Cardiac muscle cell (in vitro differentiated cells and primary cell): ENCODE measurements around the gene GIPC1. TPM values are rescaled to one million over a fixed set of nuclear protein-coding genes. Genes with fewer than 3 reads are reported as not detected.
"Not testable (repeated sequence)": the region's sequence is repeated elsewhere in the genome, so short reads cannot be mapped to it uniquely, and the experiment has no call there.

Experiments used
- DNase-seq, 2 donors: peaks; one replicate each; pipeline versions ENCODE4 v3.0.0 to v3.0.0-alpha.2; 2010 to 2017; ENCODE audit warnings: low read depth in 1 of 2, low spot score in 1 of 2
- H3K27ac ChIP-seq: fragments of 200-600 bp; sonication (generic); 2 replicates; pipeline ENCODE4 v1.5.1; 2016
- H3K27me3 ChIP-seq: fragments of 200-600 bp; sonication (generic); 2 replicates; pipeline ENCODE4 v1.6.0; 2016; ENCODE audit warnings: control low read depth
- H3K36me3 ChIP-seq: fragments of 200-600 bp; sonication (generic); 2 replicates; pipeline ENCODE4 v1.5.1; 2016; ENCODE audit warnings: control low read depth
- H3K4me1 ChIP-seq: fragments of 200-600 bp; sonication (generic); 2 replicates; pipeline ENCODE4 v1.8.1; 2017; ENCODE audit warnings: low read depth, mild to moderate bottlenecking, mixed run types
- H3K4me3 ChIP-seq: fragments of 200-600 bp; sonication (generic); 2 replicates; pipeline ENCODE4 v1.5.1; 2016; ENCODE audit warnings: mild to moderate bottlenecking
- H3K9me3 ChIP-seq: fragments of 200-600 bp; sonication (generic); 2 replicates; pipeline ENCODE4 v1.5.1; 2017; ENCODE audit warnings: low read depth, mild to moderate bottlenecking, control low read depth
- polyA plus RNA-seq: library from polyadenylated mRNA; unstranded; fragments of >200 nt; fragmentation: Nextera tagmentation; extraction: Ambion mirVana; gene quantifications from 2 replicates; pipeline ENCODE4 v1.2.1, GENCODE V29; 2016
- total RNA-seq: library from RNA; depleted of rRNA; stranded (reverse); fragments of >200 nt; gene quantifications from 2 replicates; pipeline ENCODE4 v1.2.3, GENCODE V29; 2016
- TF ChIP-seq, protein P1 (sequence below): IDR thresholded peaks from 2 replicates; pipeline ENCODE4 v1.5.1; 2012; ENCODE audit warnings: low read depth, mild to moderate bottlenecking, low read length

Gene GIPC1
- total and polyA plus RNA-seq, 2 experiments from 2014 or later, result 133 to 145 TPM

- no peaks in the 10 kb centered on the region for H3K4me1 ChIP-seq
- no peak overlapping the region for H3K27ac ChIP-seq
- TF ChIP-seq, protein P1, sequence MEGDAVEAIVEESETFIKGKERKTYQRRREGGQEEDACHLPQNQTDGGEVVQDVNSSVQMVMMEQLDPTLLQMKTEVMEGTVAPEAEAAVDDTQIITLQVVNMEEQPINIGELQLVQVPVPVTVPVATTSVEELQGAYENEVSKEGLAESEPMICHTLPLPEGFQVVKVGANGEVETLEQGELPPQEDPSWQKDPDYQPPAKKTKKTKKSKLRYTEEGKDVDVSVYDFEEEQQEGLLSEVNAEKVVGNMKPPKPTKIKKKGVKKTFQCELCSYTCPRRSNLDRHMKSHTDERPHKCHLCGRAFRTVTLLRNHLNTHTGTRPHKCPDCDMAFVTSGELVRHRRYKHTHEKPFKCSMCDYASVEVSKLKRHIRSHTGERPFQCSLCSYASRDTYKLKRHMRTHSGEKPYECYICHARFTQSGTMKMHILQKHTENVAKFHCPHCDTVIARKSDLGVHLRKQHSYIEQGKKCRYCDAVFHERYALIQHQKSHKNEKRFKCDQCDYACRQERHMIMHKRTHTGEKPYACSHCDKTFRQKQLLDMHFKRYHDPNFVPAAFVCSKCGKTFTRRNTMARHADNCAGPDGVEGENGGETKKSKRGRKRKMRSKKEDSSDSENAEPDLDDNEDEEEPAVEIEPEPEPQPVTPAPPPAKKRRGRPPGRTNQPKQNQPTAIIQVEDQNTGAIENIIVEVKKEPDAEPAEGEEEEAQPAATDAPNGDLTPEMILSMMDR, result no peak
- DNase-seq, result no peak
- H3K36me3 ChIP-seq, result peaks cover 21% of the 10 kb centered on the region
- no peak overlapping the region for H3K4me3 ChIP-seq
- H3K9me3 ChIP-seq, result no peaks in the 10 kb centered on the region
- no peaks in the 10 kb centered on the region for H3K27me3 ChIP-seq
Measured at GRCh38 chr19:14463747-14464146, 32.2 kb downstream of the GIPC1 start.

DNA sequence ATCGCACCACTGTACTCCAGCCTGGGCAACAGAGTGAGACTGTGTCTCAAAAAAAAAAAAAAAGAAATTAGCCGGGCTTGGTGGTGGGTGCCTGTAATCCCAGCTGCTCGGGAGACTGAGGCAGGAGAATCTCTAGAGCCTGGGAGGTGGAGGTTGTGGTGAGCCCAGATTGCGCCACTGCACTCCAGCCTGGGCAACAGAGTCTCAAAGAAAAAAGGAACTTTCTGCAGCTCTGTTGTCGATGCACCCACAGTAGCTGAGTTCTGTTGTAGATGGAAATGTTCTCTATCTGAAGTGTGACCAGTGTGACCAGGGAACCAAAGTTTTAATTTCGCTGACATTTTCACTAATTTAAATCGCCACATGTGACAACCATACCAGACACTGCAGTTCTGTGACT, 33.5 kb downstream of the GIPC1 start:
- H3K27ac ChIP-seq, H3K27me3 ChIP-seq, H3K9me3 ChIP-seq, DNase-seq, H3K4me1 ChIP-seq, H3K4me3 ChIP-seq: not testable (repeated sequence)
- H3K36me3 ChIP-seq, result peaks cover 17% of the 10 kb centered on the region

- Histone ChIP-seq H3K27me3 (no peaks in the 10 kb centered on the region), H3K27ac (no peak overlapping the region), H3K9me3 (no peaks in the 10 kb centered on the region), H3K36me3 (peaks cover 17% of the 10 kb centered on the region), H3K4me3 (no peak overlapping the region), H3K4me1 (no peaks in the 10 kb centered on the region)
- TF ChIP-seq, protein P1, result no peak
- DNase-seq, result no peak
Measured at GRCh38 chr19:14460935-14461334, 35.0 kb downstream of the GIPC1 start.

GRCh38 chr19:14459703-14460102, 36.2 kb downstream of the GIPC1 start:
- TF ChIP-seq, protein P1, result no peak
- H3K36me3 ChIP-seq, result peaks cover 17% of the 10 kb centered on the region
- no peak overlapping the region for H3K27ac ChIP-seq
- no peaks in the 10 kb centered on the region for H3K4me1 ChIP-seq
- no peak for DNase-seq
- no peaks in the 10 kb centered on the region for H3K9me3 ChIP-seq
- H3K27me3 ChIP-seq, result no peaks in the 10 kb centered on the region
- no peak overlapping the region for H3K4me3 ChIP-seq

- H3K27me3 ChIP-seq, H3K27ac ChIP-seq, H3K4me3 ChIP-seq, H3K9me3 ChIP-seq, DNase-seq, H3K4me1 ChIP-seq: not testable (repeated sequence)
- H3K36me3 ChIP-seq, result peaks cover 31% of the 10 kb centered on the region
Measured at GRCh38 chr19:14452303-14452702, 43.6 kb downstream of the GIPC1 start.

DNA sequence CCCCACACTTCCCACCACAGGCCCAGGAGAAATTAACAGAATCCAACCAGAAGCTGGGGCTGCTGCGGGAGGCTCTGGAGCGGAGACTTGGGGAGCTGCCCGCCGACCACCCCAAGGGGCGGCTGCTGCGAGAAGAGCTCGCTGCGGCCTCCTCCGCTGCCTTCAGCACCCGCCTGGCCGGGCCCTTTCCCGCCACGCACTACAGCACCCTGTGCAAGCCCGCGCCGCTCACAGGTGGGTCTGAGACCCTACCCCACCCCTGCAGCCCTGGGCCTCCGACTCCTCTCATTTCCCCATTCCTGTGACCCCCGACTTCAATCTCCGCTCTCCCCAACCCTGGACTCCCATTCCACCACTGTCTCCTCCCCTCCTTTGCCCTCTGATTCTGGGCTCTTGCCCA, 45.1 kb downstream of the GIPC1 start:
- Histone ChIP-seq H3K9me3 (no peaks in the 10 kb centered on the region), H3K27ac (no peak overlapping the region), H3K36me3 (peaks cover 42% of the 10 kb centered on the region), H3K4me1 (no peaks in the 10 kb centered on the region), H3K4me3 (no peak overlapping the region), H3K27me3 (no peaks in the 10 kb centered on the region)
- no peak for DNase-seq
- TF ChIP-seq, protein P1, result no peak
